Loucy (cell line): ENCODE data around the gene CLDN25.

ENCODE experiments used
- CTCF ChIP-seq: fragments of 200-600 bp; sonication (generic); conservative IDR thresholded peaks from 2 replicates; pipeline ENCODE4 v1.5.1; 2014; ENCODE audit warnings: mild to moderate bottlenecking, antibody characterized with exemption, low read length
- EZH2phosphoT487 ChIP-seq: fragments of 200-600 bp; IDR thresholded peaks from 2 replicates; pipeline ENCODE4 v1.6.1; 2018; ENCODE audit warnings: antibody characterized with exemption, mild to moderate bottlenecking, moderate library complexity, borderline replicate concordance

GRCh38 chr11:113805640-113806039 is 26.0 kb downstream of the CLDN25 start:
- TF ChIP-seq CTCF (no peak), EZH2phosphoT487 (no peak)
